Mesendoderm (in vitro differentiated cells): ENCODE data around the gene PARK7.

Experiments
- DNase-seq: peaks from one replicate; pipeline ENCODE4 v3.0.0; 2013
- H2AK5ac ChIP-seq: 2 replicates; pipeline ENCODE4 v1.6.1; 2013; ENCODE audit warnings: low read length, inconsistent platforms
- H2BK120ac ChIP-seq: 2 replicates; pipeline ENCODE4 v1.6.1; 2013; ENCODE audit warnings: low read depth, mild to moderate bottlenecking, low read length, moderate library complexity, mixed read lengths
- H2BK15ac ChIP-seq: replicated peaks from 2 replicates; pipeline ENCODE4 v1.6.1; 2013; ENCODE audit warnings: low read depth, mild to moderate bottlenecking, moderate library complexity
- H2BK5ac ChIP-seq: 2 replicates; pipeline ENCODE4 v1.6.1; 2013; ENCODE audit warnings: low read length, inconsistent platforms
- H3K18ac ChIP-seq: 2 replicates; pipeline ENCODE4 v1.6.1; 2013; ENCODE audit warnings: mild to moderate bottlenecking, low read length, mixed read lengths
- H3K23ac ChIP-seq: one replicate; pipeline ENCODE4 v1.6.1; 2013; ENCODE audit warnings: low read length
- H3K27ac ChIP-seq: 2 replicates; pipeline ENCODE4 v1.5.1; 2013; ENCODE audit warnings: low read depth, mild to moderate bottlenecking, inconsistent platforms, low read length, moderate library complexity
- H3K27me3 ChIP-seq: 2 replicates; pipeline ENCODE4 v1.6.1; 2013; ENCODE audit warnings: low read length, control low read depth, mild to moderate bottlenecking, inconsistent platforms; ENCODE audit not compliant: insufficient read depth, poor library complexity
- H3K36me3 ChIP-seq: 2 replicates; pipeline ENCODE4 v1.6.1; 2013; ENCODE audit warnings: low read length, inconsistent platforms; ENCODE audit not compliant: control insufficient read depth, insufficient read depth
- H3K4ac ChIP-seq: one replicate; pipeline ENCODE4 v1.6.1; 2013; ENCODE audit warnings: low read depth, mild to moderate bottlenecking, low read length, moderate library complexity
- H3K4me1 ChIP-seq: 2 replicates; pipeline ENCODE4 v1.6.1; 2013; ENCODE audit warnings: low read depth, low read length, inconsistent platforms; ENCODE audit not compliant: control insufficient read depth
- H3K4me2 ChIP-seq: 2 replicates; pipeline ENCODE4 v1.6.1; 2013; ENCODE audit warnings: low read length
- H3K4me3 ChIP-seq: 2 replicates; pipeline ENCODE4 v1.5.1; 2013; ENCODE audit warnings: mild to moderate bottlenecking, low read length
- H3K56ac ChIP-seq: one replicate; pipeline ENCODE4 v1.6.1; 2013; ENCODE audit warnings: low read length
- H3K79me1 ChIP-seq: 2 replicates; pipeline ENCODE4 v1.6.1; 2013; ENCODE audit warnings: low read length, inconsistent platforms
- H3K79me2 ChIP-seq: 2 replicates; pipeline ENCODE4 v1.6.1; 2013; ENCODE audit warnings: mild to moderate bottlenecking, low read length; ENCODE audit not compliant: control insufficient read depth, insufficient read depth
- H3K9ac ChIP-seq: 2 replicates; pipeline ENCODE4 v1.6.1; 2013; ENCODE audit warnings: low read length, inconsistent platforms
- H4K5ac ChIP-seq: one replicate; pipeline ENCODE4 v1.6.1; 2013; ENCODE audit warnings: low read length
- H4K8ac ChIP-seq: one replicate; pipeline ENCODE4 v1.6.1; 2013; ENCODE audit warnings: low read depth, mild to moderate bottlenecking, control low read depth, low read length, moderate library complexity
- WGBS: extraction: QIAGEN DNeasy Blood & Tissue Kit; methylation state at CpG from one replicate; pipeline ENCODE4 v1.1.7; 2013; ENCODE audit warnings: low lambda C conversion rate, missing lambda C conversion rate; ENCODE audit not compliant: insufficient coverage; ENCODE audit errors: extremely low coverage; 5-methylcytosine and 5-hydroxymethylcytosine counted together

The PARK7 gene

GRCh38 chr1:7940034-7940433, 21.5 kb upstream of the PARK7 start:
- DNase-seq, result no peak

GRCh38 chr1:7940745-7941436, 20.6 kb upstream of the PARK7 start, which contains the start of gene TNFRSF9:
Gene TNFRSF9, minus strand, starts transcription at chr1:7940839. Its CDS starts 845 bp downstream, at chr1:7939994.
- Histone ChIP-seq H3K18ac (no peak within 1 kb of the TSS), H3K4me3 (no peak within 1 kb of the TSS), H4K5ac (no peak within 1 kb of the TSS), H2BK120ac (no peak within 1 kb of the TSS), H3K23ac (no peak within 1 kb of the TSS), H2BK15ac (no peak within 1 kb of the TSS), H2AK5ac (no peak within 1 kb of the TSS), H2BK5ac (no peak within 1 kb of the TSS), H3K27me3 (peaks cover 3% of the 10 kb centered on the region), H3K27ac (no peak within 1 kb of the TSS), H3K4me2 (no peak within 1 kb of the TSS), H3K4me1 (no peaks in the 10 kb centered on the region), H3K79me1 (no peaks in the 10 kb centered on the region), H3K9ac (no peak within 1 kb of the TSS), H3K36me3 (no peaks in the 10 kb centered on the region), H4K8ac (no peak within 1 kb of the TSS), H3K56ac (no peak within 1 kb of the TSS), H3K79me2 (no peaks in the 10 kb centered on the region), H3K4ac (no peak within 1 kb of the TSS)
- no CpG with 5 or more reads among the region's 14 CpGs for WGBS
- peak; percentile 14 for DNase-seq

More at GRCh38 chr1:7940034-7940433, 21.5 kb upstream of the PARK7 start:
- no peaks in the 10 kb centered on the region for H3K79me2 ChIP-seq
- no peaks in the 10 kb centered on the region for H3K36me3 ChIP-seq
- no peak overlapping the region for H2BK5ac ChIP-seq
- no peak overlapping the region for H2BK15ac ChIP-seq
- H2BK120ac ChIP-seq, result no peak overlapping the region
- no peak overlapping the region for H4K5ac ChIP-seq
- no peak overlapping the region for H3K18ac ChIP-seq
- H3K27ac ChIP-seq, result no peak overlapping the region
- WGBS, result no CpG with 5 or more reads among the region's 3 CpGs
- no peak overlapping the region for H3K4me3 ChIP-seq
- H3K56ac ChIP-seq, result no peak overlapping the region
- H3K79me1 ChIP-seq, result no peaks in the 10 kb centered on the region
- no peak overlapping the region for H3K4me2 ChIP-seq
- H3K27me3 ChIP-seq, result peaks cover 3% of the 10 kb centered on the region
- H3K4ac ChIP-seq, result no peak overlapping the region
- H3K9ac ChIP-seq, result no peak overlapping the region
- no peaks in the 10 kb centered on the region for H3K4me1 ChIP-seq
- no peak overlapping the region for H4K8ac ChIP-seq
- no peak overlapping the region for H3K23ac ChIP-seq
- H2AK5ac ChIP-seq, result no peak overlapping the region

DNA sequence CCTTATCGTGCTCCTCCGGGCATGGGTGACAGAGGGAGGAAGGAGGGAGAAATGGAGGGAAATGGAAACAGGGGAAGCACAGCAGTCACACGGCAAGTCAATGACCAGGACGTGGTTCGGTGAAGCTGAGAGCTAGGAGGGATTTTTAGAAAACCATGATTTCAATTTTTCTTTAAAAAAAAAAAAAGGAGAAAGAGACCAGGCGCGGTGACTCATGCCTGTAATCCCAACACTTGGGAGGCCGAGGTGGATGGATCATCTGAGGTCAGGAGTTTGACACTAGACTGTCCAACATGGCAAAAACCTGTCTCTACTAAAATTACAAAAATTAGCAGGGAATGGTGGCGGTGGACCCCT, 20.1 kb upstream of the PARK7 start:
- no peak overlapping the region for H4K8ac ChIP-seq
- H3K36me3 ChIP-seq, result no peaks in the 10 kb centered on the region
- H2BK5ac ChIP-seq, result no peak overlapping the region
- H3K27ac ChIP-seq, result no peak overlapping the region
- H3K4me3 ChIP-seq, result no peak overlapping the region
- no peaks in the 10 kb centered on the region for H3K79me1 ChIP-seq
- H3K18ac ChIP-seq, result no peak overlapping the region
- H3K4ac ChIP-seq, result no peak overlapping the region
- H3K9ac ChIP-seq, result no peak overlapping the region
- H3K79me2 ChIP-seq, result no peaks in the 10 kb centered on the region
- H2AK5ac ChIP-seq, result no peak overlapping the region
- H3K27me3 ChIP-seq, result peaks cover 3% of the 10 kb centered on the region
- no peak for DNase-seq
- H3K56ac ChIP-seq, result no peak overlapping the region
- H3K4me2 ChIP-seq, result no peak overlapping the region
- H3K4me1 ChIP-seq, result no peaks in the 10 kb centered on the region
- H3K23ac ChIP-seq, result no peak overlapping the region
- no peak overlapping the region for H4K5ac ChIP-seq
- no peak overlapping the region for H2BK120ac ChIP-seq
- no peak overlapping the region for H2BK15ac ChIP-seq
- WGBS, result no CpG with 5 or more reads among the region's 9 CpGs

DNA sequence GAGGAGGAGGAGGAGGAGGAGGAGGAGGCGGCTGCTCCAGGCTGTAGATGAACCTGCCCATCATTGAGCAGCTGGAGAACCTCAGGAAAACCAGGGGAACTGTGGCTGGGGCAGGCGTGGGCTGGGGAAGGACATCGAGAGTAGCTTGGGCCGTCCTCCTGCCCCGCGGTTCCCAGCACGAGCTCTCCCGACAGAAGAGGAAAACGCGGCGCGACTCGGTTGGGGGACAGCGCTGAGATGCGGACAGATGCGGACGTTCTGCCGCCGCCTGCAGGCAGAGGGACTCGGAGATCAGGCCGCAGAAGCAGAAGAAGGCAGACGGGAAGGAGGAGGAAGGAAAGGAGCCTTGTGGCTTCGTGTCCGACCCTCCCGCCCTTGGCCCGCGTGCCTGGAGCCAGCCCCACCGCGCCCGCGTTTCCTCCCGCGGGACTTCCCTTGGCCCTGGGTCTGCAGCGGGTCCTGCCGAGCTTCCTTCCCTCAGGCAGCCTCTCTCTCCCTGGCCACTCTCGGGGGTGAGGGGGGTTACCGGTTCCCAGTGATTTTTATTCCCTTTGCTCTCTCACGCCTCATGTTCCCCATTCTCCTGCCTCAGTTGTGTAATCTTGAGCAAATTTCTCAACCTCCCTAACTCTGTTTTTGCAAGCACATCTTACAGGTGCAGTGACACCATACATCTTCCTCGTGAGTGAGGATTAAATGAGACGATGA, 19.1 kb upstream of the PARK7 start:
- no peak overlapping the region for H3K18ac ChIP-seq
- H2BK15ac ChIP-seq, result no peak overlapping the region
- no peak overlapping the region for H4K8ac ChIP-seq
- H3K36me3 ChIP-seq, result no peaks in the 10 kb centered on the region
- DNase-seq, result peak; percentile 87
- H2BK5ac ChIP-seq, result no peak overlapping the region
- H3K27ac ChIP-seq, result no peak overlapping the region
- no peaks in the 10 kb centered on the region for H3K79me2 ChIP-seq
- no peak overlapping the region for H2AK5ac ChIP-seq
- peak overlapping the region; percentile 79 for H3K56ac ChIP-seq
- WGBS, result no CpG with 5 or more reads among the region's 40 CpGs
- H3K4me3 ChIP-seq, result no peak overlapping the region
- no peak overlapping the region for H3K23ac ChIP-seq
- no peak overlapping the region for H2BK120ac ChIP-seq
- H3K4ac ChIP-seq, result no peak overlapping the region
- no peaks in the 10 kb centered on the region for H3K4me1 ChIP-seq
- H3K4me2 ChIP-seq, result peak overlapping the region; percentile 18
- H4K5ac ChIP-seq, result no peak overlapping the region
- peaks cover 3% of the 10 kb centered on the region for H3K27me3 ChIP-seq
- no peaks in the 10 kb centered on the region for H3K79me1 ChIP-seq
- H3K9ac ChIP-seq, result no peak overlapping the region

DNA sequence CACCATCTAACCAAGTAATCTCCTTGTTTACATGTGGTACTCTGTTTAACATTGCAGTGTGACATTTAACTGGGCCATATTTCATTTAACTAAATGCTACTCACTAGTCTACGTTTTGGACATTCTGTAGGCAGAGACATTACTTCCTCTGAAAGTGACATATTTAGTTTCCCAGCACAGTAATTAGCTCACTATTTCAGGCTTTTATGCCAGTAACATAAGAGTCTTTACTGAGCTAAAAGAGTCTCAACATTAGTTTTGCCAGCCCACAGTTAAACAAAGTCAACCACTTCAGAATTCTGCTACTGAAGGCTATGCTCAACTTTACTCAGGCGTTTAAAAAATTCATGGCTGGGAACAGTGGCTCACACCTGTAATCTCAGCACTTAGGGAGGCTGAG, 18.3 kb upstream of the PARK7 start:
- WGBS, result no CpG with 5 or more reads among the region's 2 CpGs
- peaks cover 3% of the 10 kb centered on the region for H3K27me3 ChIP-seq

More for the DNA sequence above, 18.3 kb upstream of the PARK7 start:
- Histone ChIP-seq H3K79me1 (no peaks in the 10 kb centered on the region), H3K4me3 (no peak overlapping the region), H3K4ac (no peak overlapping the region), H3K18ac (no peak overlapping the region), H4K5ac (no peak overlapping the region), H4K8ac (no peak overlapping the region), H3K79me2 (no peaks in the 10 kb centered on the region), H3K4me2 (no peak overlapping the region), H2BK15ac (no peak overlapping the region), H3K36me3 (no peaks in the 10 kb centered on the region), H2BK5ac (no peak overlapping the region), H2BK120ac (no peak overlapping the region), H3K4me1 (no peaks in the 10 kb centered on the region), H2AK5ac (no peak overlapping the region), H3K27ac (no peak overlapping the region), H3K56ac (no peak overlapping the region), H3K23ac (no peak overlapping the region), H3K9ac (no peak overlapping the region)
- DNase-seq, result no peak
